SK-N-MC (cell line): ENCODE results near the gene PDE1C.

ENCODE experiments used
- EZH2 ChIP-seq: fragments of 200-600 bp; sonication (generic); IDR thresholded peaks from one replicate; pipeline ENCODE4 v1.6.1; 2017; ENCODE audit warnings: antibody characterized with exemption
- POLR2AphosphoS5 ChIP-seq: IDR thresholded peaks from 2 replicates; pipeline ENCODE4 v1.6.1; 2012; ENCODE audit warnings: mild to moderate bottlenecking, low read depth, low read length, borderline replicate concordance

DNA sequence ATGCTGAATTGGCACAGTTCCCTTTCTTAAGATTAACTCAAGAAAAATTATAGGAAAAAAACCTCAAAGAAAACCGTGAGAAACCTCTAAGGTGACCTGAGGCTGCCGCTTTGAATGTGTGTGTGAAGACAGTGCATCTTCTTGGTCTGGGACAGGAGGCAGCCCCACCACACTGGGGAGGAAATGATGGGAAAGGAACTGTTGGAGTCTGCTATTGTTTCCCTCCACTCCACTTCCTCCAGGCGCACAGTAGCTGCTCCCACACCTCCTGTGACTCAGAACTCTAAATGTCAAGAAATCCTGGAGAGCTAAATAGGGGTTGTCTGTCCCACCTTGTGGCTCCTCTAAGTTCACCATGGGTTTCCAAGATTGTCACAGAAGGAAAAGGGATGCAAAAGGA, 179.4 kb downstream of the PDE1C start:
- no peak for TF ChIP-seq POLR2AphosphoS5
- TF ChIP-seq EZH2: no peak
